ENCODE results near the gene LRBA.

LRBA gene

DNA sequence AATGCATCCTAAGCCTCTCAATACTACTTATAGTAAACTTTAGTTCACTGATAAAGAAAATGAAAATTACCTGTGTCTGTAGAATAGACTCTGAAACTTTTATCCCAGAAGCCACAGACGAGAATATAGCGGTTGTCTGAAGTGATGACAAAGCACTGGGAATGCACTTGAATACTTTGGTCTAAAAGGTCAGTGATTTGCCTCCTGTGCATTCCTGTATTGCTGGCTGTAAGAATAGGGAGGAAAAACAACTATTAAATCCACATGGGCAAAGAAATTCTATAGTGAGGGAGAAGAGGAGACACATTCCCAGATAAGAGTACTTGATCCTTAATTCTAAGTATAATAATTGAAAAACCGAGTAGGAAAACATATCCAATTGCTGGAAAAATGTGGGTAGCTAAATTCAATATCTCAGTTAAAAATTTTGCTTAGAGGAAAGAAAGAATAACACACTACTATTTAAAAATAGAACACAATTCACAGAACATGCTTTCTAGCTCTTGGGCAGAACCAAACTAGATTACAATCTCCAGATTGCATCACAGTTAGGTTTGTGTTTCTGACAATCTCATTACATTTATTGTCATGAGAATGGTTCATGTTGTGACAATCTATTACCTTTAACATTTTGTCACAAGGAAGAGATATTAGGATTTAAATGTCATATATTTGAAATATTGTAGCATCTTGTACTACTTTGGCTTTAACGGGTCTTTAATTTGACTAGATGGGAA, 704.8 kb downstream of the LRBA start:
- no peak for DNase-seq (ENCODE audit: low read depth in 2 of 3, low spot score in 2 of 3)

DNA sequence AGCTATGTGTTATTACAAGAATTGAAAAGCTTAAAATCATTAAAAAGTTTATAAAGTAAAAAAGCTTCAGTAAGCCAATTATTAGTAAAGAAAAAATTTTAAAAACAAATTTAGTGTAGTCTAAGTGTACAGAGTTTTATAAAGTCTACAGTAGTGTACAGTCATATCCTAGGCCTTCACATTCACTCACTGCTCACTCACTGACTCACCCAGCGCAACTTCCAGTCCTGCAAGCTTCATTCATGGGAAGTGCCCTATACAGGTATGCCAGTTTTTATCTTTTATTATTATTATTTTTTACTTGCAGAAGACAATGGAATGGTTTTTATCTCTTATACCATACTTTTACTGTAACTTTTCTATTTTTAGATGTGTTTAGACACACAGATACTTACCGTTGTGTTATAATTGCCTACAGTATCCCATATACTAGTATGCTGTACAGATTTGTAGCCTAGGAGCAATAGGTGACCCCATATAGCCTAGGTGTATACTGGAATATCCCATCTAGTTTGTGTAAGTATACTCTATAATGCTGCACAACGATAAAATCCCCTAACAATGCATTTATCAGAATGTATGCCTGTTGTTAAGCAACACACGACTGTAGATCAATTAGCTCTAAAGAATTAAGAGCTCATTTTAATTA, 706.1 kb downstream of the LRBA start:
- no peak for DNase-seq (ENCODE audit: low read depth in 2 of 3, low spot score in 2 of 3)

DNA sequence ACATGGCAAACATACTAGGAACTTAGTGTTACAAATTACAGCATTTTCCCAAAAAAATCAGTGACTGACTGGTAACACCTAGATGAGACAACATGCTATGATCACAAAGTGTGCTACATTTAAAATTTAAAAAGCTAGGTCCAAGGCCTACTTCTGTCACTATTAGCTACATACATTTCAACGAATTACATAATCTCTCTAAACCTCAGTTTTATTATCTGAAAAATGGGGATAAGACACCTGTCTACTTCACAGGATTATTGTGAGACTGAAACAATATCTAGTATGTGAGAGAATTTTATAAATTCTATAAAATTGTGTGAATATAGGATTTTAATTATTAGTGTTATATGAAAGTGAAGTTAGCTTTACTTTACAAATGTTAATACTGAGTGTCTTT, 708.4 kb downstream of the LRBA start:
- no peak for DNase-seq (ENCODE audit: low read depth in 2 of 3, low spot score in 2 of 3)

GRCh38 chr4:150305995-150306394, 709.1 kb downstream of the LRBA start:
- DNase-seq (ENCODE audit: low read depth in 2 of 3, low spot score in 2 of 3), result no peak

DNA sequence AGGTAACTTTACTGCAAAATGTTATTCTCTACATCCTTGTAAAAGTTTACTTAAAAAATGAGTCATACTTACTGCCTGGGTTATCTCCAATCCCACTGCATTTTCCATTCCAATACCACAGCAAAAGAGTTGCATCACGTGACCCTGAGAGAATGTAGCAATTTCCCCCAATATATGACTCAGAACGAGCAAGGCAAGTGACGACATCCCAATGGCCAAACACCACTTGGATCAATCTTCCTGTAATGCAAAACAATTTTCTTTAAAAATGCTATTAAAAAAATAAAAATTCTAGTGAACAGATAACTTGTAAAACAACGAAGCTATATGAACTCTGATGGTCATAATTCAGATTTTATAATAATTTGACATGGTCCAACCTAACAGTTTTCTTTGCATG, 712.5 kb downstream of the LRBA start:
- no peak for DNase-seq (ENCODE audit: low read depth in 2 of 3, low spot score in 2 of 3)

DNA sequence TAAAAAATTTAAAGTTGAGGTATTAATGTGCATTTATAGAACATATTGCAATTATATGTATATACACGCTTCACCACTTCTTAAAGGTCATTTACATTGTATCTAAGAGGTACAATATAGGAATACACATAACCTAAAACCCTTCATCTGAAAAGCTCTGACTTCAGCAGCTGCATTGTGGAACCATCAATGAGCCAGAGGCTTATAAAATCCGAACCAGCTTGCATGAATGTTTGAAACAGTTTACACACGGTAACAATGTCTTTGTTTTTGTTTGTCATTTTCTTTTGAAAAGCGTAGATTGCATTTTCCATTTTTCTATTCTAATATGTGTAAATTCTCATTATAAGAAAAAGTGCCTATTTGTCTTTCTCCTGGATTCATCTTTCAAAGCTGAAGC, 715.3 kb downstream of the LRBA start:
- no peak for DNase-seq (ENCODE audit: low read depth in 2 of 3, low spot score in 2 of 3)

DNA sequence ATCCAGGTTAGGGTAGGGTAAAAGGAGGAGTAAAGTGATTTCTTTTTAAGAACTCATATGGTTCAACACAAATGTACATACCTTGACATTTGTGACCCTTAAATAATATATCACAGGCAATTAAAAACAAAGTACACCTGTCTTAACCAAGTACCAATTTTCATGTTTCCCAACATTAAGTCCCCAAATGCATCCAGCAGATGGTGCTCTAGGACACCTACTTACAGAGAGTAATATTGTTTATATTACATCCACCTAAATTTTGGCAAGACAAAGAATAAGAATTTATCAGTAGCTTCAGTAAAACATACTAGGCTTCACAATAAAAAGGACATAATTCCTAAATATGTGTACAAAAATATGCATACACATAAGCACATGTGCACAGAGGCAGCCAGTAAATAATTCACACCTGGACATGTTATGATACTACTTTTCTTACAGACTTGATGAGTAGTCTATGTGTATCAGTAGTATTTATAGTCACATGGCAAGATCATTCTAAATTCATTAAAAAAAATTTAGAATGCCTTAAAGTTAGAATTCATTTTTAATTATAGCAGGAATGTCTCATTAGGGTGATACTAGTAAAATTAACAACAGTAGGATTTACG, 717.1 kb downstream of the LRBA start:
- DNase-seq (ENCODE audit: low read depth in 2 of 3, low spot score in 2 of 3), result no peak

DNA sequence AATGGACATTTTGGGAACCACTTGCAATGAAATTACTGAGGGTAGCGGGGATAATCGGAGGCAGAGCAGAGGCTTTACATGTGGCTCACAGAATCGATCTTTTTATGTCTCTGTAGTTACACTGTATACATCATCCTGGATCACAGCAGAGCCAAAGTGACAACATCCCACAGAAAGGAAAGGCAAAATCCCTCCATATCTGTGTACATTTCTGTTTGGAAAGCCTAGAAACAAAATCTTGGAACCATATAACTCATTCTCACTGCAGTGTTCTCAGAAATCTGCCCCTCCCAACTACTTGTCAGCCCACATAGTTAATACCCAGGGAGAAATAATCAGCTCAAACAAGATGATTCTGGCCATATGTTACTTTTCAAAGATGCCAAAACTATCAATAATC, 725.2 kb downstream of the LRBA start:
- no peak for DNase-seq (ENCODE audit: low read depth in 2 of 3, low spot score in 2 of 3)

GRCh38 chr4:150289198-150289597, 725.9 kb downstream of the LRBA start:
- DNase-seq (ENCODE audit: low read depth in 2 of 3, low spot score in 2 of 3), result no peak

DNA sequence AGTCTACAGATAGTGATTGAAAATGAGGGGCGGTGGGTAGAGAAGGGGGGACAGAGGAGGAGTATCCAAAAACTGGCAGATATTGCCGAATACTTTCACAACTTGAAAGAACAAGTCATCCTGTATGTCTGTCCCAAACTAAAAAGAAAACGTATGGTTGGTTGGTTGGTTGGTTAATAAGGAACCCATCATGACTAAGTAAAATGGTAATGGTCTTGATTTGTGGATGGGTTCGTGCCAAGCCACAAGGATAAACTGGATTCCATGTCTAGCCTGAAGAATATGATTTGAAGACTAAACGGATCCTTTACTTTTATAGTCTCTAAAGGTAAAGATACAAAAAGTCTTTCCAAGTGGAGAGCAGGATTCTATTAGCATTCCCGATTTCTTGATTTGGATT, 728.4 kb downstream of the LRBA start:
- no peak for DNase-seq (ENCODE audit: low read depth in 2 of 3, low spot score in 2 of 3)

GRCh38 chr4:150283689-150284088, 731.4 kb downstream of the LRBA start:
- DNase-seq (ENCODE audit: low read depth in 2 of 3, low spot score in 2 of 3), result no peak

DNA sequence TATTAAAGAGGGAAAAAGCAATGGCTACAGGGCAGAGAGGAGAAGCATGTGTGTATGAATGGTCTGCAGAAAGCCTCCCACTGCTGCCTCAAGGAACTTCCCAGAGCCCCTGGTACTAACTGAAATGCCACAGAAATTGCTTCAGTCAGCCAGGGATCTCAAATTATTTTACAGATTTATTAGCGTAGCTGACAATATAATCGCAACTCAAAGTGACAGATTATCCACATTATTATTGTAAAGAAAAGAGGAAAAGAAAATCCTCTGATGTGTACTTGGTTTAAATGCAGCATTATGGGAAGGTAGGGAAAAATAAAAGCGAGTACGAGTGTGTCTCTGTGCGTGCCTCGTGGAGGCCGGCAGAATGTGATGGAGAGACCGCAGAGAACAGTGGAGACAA, 734.1 kb downstream of the LRBA start:
- no peak for DNase-seq (ENCODE audit: low read depth in 2 of 3, low spot score in 2 of 3)

DNA sequence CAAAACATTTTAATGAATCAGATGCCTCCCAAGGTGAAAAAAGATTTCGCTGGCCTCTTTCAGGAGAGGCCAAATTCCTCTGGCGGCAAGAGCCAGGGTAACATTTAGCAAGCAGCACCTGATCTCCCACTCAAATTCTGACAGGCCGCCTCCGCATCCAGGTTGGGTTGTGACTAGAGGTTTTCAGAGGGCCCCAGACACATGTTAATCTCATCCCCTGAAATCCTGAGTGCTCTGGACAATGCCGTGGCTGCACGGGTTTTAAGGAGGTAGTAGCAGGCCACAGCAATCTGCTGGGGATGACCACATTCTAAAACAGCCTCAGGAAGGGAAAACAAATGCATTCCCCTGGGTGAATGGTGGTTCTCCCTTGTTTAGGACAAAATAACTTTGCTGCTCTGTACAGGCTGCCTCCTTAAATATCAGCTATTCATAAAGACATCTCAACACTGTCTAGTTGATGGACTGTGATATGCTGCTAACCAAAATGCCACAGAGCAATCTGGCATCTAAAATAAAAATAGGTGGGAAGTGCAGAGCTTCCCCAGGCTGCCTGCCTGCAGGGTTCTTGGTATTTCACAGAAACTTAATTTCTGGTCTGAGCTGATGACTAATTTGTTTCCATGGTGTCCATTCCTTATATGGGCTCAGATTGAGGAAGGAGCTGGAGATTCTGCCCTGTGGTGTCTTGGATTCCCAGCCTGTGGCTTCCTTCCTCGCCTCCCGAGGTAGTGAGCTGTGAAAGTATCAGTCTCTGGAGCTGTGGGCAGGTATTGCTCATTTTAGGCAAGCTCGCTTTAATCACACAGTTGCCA, 734.8 kb downstream of the LRBA start:
- no peak for DNase-seq (ENCODE audit: low read depth in 2 of 3, low spot score in 2 of 3)

GRCh38 chr4:150278206-150278605, 736.9 kb downstream of the LRBA start:
- DNase-seq (ENCODE audit: low read depth in 2 of 3, low spot score in 2 of 3), result no peak

GRCh38 chr4:150268444-150268843, 746.6 kb downstream of the LRBA start:
- no peak for DNase-seq (ENCODE audit: low read depth in 2 of 3, low spot score in 2 of 3)

- DNase-seq (ENCODE audit: low read depth in 2 of 3, low spot score in 2 of 3), result no peak
Measured at GRCh38 chr4:150265806-150266205, 749.3 kb downstream of the LRBA start.

- no peak for DNase-seq (ENCODE audit: low read depth in 2 of 3, low spot score in 2 of 3)
Measured at GRCh38 chr4:150264595-150265161, 750.4 kb downstream of the LRBA start.

DNA sequence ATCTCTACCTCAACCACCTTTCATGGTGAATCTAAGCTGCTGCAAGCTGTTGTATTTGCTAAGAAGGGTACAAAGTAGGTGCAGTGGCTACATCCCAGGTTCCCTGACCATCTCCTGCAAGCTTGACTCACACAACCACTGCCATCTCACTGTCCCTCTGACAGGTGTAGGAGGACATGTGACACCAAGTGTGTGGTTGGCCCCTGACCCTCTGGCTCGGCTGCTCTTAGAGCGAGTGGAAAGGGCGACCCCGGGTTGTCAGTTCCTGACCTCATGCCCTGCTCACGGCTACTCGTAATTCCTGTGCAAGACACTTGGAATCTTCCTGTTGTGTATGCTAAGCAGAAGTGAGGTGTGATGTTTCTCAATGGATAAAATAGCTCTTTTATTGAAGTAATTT, 752.5 kb downstream of the LRBA start:
- DNase-seq (ENCODE audit: low read depth in 2 of 3, low spot score in 2 of 3), result no peak

DNA sequence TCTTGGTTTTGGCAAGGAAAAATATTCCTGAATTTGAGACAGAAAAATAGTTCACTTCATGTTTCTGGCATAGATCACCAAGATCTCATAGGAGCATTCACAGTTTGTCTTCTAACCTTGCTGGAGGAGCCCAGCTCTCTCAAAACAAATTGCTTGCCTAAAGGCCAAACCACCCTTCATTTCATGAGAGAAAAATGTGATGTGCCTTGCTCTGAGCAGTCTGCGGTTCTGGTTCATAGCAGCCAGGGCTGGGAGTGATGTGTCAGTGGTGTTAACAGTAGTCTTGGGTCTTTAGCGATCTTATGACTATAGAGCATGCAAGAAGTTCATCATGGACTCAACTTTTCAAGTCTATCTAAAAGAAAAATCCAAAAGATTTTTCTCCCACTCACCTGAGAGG, 753.5 kb downstream of the LRBA start:
- DNase-seq (ENCODE audit: low read depth in 2 of 3, low spot score in 2 of 3), result no peak

DNA sequence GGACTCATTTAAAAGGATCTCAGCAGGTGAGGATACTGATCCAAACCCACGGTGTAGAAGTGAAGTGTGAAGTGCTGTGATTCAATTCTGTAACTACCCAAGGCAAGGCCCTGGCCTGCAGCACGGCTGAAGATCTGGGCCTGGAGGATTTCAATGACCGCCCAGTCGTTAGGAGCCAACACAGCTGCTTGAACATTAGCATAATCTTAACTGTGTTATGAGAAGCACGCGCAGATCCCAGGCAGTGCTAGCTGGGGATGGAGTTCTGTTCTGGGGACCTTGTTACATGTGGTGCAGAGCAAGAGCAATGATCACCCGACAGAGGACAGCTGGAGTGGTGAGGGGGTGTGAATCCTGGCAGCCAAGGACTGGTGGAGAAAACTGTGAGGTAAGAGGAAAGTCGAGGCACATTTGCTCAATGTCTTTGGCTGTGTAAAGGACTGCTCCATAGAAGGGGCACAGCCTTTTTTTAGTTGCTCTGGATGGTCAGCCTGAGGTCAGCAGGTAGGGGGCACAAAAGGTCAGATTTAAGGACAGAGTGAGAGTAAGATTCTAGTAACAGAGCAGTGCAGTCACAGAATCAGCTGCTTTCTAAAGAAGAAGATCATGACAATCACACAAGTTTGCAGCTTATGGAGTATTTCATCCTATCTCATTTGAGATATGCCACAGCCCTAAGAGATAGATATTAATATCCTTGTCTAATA, 755.1 kb downstream of the LRBA start:
- no peak for DNase-seq (ENCODE audit: low read depth in 2 of 3, low spot score in 2 of 3)

DNA sequence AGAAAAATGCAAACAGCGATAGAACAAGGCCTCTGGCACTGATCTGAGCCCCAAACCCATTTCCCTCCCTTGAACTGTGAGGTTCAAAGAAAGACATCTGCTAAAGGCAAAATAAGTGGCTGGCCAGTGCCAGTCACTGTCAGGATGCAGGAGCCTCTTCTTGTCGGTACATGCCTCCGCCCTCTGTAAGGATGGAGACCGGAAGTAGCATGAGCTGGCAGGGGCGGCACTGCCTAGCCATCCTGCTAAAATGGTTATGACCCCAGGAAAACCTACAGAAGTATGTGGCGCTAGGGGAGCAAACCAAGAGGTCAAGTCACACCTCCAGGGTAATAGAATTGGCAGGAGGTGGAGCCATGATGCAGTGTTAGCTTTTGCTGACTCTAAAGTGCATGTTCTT, 756.5 kb downstream of the LRBA start:
- no peak for DNase-seq (ENCODE audit: low read depth in 2 of 3, low spot score in 2 of 3)

All from activated CD8-positive, alpha-beta memory T cell treated with anti-CD3 and anti-CD28 coated beads for 48 hours (primary cell).